ENCODE data around the gene MAD1L1.
"Not testable (repeated sequence)": the region's sequence is repeated elsewhere in the genome, so short reads cannot be mapped to it uniquely, and the experiment has no call there.

Gene MAD1L1

GRCh38 chr7:1886361-1887064 lies 346.2 kb downstream of the MAD1L1 start:
- no peak for DNase-seq

GRCh38 chr7:1885465-1886226 lies 347.1 kb downstream of the MAD1L1 start:
- no peak for DNase-seq

DNA sequence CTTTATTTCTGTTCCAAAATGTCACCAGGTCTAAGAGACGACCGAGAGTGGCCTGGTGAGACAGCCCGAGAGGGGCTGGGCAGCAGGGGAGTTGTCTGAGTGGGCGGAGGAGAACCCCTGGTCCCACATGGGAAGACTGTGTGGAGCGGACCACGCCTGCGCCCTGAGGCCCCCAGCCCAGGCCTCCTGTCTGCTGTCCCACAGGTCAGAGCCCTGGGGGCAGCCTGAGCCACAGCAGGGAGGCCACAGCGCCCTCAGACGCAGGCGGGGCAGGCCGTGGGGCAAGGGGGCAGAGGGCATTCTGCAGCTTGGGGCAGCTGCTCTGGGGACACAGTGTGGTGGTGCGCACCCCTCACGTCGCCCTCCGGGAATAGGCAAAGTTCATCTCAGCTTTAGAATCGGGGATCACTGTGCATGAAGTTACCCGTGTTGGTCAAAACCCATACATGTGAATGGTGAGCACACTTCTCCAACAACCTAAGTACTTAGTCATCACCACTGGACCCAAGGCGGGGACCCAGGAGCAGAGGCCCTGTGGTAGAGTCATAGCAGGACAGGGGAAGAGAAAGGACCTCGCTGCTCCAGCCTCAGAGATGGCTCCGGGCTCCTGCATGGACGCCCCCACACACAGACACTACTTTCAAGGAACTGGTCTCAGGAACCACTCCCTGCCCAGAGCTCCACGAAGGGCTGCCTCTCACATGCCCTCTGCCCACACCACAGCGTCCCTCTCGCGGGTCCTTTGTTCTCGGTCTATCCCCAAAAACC lies 348.0 kb downstream of the MAD1L1 start:
- DNase-seq, result no peak

DNA sequence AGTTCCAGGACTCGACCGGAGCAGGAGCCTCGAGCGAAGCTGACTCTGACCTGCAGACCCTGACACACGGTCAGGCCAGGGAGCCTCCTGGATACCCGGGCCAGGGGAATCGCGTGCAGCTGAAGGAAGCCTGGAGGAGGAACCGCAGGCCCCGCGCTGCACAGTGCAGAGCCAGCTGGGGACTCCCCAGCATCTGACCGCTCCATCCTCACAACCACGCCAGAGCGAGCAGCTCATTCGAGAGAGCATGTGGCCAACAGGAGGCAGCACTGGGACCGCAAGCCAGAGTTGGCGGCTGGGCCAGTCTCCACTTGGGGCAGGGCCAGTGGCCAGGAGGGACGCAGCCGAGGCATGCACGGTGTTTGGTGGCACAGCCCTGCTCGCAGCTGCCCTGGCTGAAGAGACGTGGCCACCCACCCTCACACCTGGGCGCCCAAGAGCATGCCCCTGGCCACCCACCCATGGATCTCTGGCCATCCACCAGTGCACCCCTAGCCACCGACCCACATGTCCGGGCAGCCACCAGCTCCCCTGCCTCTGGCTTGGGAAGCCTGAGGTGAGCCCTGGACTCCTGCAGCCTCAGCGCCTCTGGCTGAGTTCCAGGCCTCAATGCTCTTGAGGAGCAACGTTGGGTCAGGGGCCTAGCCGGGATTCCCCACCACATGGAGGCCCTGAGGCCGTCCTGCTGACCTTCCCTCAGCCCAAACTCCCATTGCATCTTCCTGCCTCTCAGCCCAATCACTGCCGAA lies 348.7 kb downstream of the MAD1L1 start:
- DNase-seq, result no peak

GRCh38 chr7:1883031-1883761 lies 349.5 kb downstream of the MAD1L1 start:
- DNase-seq, result no peak

GRCh38 chr7:1882451-1882850 lies 350.3 kb downstream of the MAD1L1 start:
- no peak for DNase-seq

- DNase-seq, result no peak
Measured at GRCh38 chr7:1881946-1882345, 350.8 kb downstream of the MAD1L1 start.

- not testable (repeated sequence) for DNase-seq
Measured at GRCh38 chr7:1876641-1877040, 356.1 kb downstream of the MAD1L1 start.

DNA sequence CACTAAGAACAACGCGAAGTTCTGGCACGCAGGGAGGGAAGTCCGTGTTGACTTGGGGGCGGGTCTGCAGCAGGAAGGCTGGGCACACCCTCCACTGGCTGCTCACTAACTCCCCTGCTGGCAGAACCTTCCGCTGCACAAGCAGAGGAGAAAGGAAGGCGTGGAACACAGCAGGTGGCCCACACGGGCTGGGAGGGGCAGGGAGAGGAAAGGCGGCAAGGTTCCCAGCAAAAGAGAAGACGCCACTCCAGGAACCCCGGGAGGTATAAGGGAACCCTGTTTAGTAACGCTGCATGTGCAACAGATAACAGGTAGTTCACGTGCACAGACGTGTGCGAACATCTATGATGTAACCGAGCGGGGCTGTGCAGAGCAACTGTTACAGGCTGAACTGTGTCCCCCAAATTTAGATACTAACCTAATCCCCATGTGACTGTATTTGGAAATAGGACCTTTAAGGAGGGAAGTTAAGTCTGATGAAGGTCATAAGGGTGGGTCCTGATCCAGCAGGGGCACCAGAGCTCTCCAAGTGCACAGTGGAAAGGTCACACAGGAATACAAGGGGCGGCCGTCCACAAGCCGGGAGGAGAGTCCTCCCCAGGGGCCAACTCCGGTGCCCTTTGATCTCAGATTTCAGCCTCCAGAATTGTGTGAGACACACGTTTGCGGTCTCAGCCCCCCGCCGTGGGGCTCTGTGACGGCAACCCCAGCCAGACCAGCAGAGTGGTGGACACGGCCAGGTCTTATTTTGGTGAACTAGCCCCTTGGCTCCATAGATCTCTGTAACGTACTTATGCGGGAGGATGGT lies 357.1 kb downstream of the MAD1L1 start:
- not testable (repeated sequence) for DNase-seq

- DNase-seq, result not testable (repeated sequence)
Measured at GRCh38 chr7:1874590-1875391, 358.0 kb downstream of the MAD1L1 start.

- DNase-seq, result no peak
Measured at GRCh38 chr7:1873857-1874589, 358.7 kb downstream of the MAD1L1 start.

GRCh38 chr7:1873421-1873820 lies 359.3 kb downstream of the MAD1L1 start:
- DNase-seq, result no peak

DNA sequence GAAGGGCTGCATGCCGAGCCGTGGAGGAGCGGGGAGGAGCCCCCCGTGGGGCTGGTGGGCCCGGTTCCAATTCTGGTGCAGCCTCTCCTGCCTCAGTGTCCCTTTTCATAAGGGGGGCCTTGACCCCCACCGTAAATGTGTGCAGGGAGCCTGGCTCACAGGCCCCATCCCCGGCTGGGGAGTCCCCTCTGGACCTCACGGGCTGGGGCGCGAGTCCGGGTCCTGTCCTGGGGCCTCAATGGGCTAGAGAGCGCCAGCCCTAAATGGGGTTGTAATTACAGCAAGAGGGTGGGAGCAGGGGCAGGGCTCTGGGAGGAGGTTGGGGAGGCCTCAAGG lies 359.7 kb downstream of the MAD1L1 start:
- no peak for DNase-seq

DNA sequence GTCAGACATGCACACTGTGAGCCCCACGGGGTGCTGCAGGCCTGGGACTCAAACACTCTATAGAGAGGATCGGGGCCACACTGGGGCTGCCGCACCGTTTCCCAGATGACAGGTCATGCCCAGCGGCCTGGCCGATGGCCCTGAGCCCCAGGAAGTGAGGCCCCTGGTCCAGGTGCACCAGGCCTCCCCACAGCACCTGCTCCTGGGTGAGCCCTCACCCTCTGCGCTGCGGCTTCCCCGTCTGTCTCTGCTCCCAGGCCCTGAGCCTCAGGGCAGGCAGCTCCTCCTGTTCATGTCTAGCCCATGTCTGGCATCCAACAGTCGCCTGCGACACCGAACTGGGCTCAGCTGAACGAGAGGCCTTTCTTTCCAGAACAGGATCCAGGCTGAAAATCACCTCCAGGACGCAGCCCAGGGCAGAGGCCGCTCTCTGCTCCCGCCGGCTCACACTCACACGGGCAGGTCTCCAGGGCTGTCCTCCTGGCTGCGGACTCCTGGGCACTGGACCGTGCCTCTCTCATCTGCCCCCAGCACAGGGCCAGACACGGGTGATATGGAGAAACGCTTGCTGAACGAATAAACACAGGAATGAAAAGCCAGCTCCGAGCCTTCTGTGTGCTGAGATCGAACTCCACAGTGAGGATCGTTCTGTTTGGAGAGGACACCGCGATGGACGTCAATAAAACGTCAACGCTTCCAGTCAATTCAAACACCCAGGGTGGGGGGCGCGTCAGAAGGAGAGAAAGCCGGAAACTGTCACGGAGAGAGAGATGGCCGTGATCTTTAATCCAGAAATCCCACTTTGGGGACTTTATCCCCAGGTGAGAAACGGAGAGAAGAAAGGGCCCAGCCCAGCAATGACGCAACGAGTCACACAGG lies 360.3 kb downstream of the MAD1L1 start:
- no peak for DNase-seq

DNA sequence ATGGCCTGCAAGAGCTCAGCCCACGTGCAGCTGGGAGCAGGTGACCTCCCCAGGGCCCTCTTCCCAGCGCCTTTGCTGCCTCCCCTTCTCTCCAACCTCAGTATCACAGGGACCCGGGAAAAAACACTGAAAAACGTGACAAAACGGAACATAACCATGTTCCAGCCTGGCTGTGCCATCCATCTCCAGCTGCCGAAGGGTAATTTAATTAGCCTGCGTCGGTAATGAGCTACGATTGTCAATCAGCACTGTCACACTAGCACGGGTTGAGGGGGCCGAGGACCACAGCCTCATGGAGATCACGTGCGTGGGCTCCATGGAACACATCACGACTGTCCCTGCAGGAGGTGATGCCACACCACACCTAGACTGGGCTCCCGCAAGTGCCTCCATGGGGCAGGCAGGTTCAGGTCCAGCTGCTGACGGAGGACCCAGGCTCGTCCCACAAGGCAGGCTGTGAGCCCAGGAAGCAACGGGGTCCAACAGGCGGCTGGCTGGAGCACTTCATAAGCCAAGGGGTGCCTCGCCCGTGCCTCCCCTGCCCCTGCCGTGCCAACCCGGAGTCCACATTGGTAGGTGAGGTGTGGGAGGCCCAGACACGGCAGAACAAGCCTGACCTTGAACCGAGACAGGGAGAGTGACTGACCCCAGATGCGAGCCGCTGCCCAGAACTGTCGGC lies 363.2 kb downstream of the MAD1L1 start:
- DNase-seq, result no peak

DNA sequence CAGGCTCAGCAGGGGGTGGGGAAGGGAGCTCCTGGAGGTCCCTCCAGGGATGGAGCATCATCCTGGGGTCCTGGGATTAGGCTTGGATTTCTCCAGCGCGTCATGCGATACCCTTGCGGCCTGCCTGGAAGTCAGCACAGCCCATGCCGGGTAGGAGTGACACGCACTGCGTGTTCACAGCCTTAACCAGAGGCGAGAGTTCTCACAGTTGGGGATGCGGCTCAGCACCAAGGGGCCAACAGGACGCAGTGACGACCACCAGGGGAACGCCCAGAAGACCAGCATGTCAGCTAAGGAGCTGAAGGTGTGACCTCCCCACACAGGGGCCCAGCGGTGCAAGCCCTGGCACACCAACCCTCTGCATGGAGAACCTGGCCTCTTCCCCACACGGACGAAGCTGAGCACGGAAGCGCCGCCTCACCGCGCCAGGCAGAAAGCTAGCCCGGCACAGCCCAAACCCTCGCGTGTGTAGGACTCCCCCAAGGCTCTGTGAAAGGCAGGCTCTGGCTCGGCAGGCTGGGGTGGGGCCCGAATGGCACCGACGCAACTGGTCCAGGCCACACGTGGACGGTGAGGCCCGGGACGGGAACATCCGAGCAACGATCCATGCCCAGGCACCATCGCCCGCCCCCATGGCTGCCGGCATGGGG lies 364.1 kb downstream of the MAD1L1 start:
- DNase-seq, result no peak

- DNase-seq, result no peak
Measured at GRCh38 chr7:1867370-1868260, 365.1 kb downstream of the MAD1L1 start.
